HG03571 (cell line): ENCODE results near the gene OGFOD3.
"Not testable (repeated sequence)": the region's sequence is repeated elsewhere in the genome, so short reads cannot be mapped to it uniquely, and the experiment has no call there.

Experiments used
- ATAC-seq: cut with Tn5 transposase; IDR thresholded peaks from one replicate; pipeline ENCODE4 v1.9.1; 2021; ENCODE audit not compliant: unreplicated experiment

The OGFOD3 gene

DNA sequence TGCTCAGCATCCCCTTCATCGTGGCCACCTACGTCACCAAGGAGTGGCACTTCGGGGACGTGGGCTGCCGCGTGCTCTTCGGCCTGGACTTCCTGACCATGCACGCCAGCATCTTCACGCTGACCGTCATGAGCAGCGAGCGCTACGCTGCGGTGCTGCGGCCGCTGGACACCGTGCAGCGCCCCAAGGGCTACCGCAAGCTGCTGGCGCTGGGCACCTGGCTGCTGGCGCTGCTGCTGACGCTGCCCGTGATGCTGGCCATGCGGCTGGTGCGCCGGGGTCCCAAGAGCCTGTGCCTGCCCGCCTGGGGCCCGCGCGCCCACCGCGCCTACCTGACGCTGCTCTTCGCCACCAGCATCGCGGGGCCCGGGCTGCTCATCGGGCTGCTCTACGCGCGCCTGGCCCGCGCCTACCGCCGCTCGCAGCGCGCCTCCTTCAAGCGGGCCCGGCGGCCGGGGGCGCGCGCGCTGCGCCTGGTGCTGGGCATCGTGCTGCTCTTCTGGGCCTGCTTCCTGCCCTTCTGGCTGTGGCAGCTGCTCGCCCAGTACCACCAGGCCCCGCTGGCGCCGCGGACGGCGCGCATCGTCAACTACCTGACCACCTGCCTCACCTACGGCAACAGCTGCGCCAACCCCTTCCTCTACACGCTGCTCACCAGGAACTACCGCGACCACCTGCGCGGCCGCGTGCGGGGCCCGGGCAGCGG is 43.6 kb downstream of the OGFOD3 start:
- no peak for ATAC-seq

DNA sequence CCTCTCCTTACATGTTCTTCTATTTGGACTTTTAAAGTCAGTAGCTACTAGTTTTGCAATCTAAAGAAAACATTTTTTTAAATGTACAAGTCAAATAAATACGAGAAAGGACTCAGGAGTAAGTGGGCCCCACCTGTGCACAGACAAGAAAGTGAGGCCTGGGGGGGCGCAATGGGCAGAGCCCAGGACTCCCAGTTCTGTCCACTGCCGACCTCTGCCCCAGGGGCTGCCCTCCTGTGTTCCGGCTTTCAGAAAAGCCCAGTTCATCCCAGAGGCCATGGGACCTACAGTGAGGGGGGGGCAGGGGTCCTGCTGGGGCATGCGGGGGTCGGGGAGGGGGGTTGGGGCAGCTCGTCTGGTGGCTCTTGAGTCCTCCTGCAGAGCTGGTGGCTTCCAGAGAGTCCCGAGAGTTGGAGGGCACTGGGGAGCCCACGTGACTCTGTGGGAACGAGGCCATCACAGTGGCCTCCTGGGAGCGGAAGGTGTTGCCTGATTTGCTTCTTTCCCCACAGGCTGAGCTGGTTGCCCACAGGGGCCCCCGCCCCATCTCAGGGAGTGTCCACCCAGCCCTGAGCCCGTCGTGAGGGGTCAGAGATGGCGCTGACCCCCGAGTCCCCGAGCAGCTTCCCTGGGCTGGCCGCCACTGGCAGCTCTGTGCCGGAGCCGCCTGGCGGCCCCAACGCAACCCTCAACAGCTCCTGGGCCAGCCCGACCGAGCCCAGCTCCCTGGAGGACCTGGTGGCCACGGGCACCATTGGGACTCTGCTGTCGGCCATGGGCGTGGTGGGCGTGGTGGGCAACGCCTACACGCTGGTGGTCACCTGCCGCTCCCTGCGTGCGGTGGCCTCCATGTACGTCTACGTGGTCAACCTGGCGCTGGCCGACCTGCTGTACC is 44.4 kb downstream of the OGFOD3 start:
- no peak for ATAC-seq

DNA sequence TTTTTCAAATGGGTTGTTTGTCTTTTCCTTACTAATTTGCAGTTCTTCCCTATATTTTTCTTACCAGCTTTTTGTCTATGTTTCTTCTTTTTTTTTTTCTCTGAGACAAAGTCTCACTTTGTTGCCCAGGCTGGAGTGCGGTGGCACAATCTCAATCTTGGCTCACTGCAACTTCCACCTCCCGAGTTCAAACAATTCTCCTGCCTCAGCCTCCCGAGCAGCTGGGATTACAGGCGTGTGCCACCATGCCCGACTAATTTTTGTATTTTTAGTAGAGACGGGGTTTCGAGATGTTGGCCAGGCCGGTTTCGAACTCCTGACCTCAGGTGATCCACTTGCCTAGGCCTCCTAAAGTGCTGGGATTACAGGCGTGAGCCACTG is 45.3 kb downstream of the OGFOD3 start:
- not testable (repeated sequence) for ATAC-seq

DNA sequence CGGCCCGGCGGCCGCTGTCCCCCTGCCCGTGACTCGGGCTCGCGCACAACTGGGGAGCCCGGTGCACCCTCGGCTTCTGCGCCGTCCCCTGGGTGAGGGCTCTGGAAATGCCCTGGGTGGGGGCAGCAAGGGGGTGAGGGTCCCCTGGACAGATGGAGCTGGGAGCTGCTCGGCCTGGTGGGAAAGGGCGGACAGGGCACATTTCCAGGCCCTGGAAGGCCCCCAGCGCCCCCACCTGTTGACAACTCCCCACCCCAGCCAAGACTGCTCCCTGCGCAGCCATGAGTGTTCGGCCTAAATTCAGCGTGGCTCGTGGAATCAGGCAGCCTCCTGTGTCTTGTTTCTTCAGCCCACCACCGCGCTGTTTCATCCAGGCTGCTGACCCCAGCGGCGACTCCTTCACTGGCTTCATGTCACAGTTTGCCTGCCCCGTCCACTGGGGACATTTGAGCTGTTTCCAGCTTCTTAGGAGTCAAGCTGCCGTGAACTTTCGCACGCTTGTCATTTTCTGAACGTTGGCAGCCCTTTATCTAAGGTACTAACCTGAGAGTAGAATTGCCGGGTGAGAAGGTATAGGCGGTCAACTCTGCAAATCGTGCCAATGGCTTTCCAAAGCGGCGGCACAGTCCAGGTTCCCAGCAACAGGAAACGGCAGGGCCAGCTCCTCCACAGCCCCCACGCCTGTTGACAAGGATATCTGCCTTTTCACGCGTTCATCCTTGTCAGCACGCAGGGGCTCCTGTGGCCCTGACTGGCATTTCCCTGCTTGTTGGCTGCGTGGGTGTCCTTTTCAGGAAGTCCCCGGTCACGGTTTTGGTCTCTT is 45.9 kb downstream of the OGFOD3 start:
- no peak for ATAC-seq

DNA sequence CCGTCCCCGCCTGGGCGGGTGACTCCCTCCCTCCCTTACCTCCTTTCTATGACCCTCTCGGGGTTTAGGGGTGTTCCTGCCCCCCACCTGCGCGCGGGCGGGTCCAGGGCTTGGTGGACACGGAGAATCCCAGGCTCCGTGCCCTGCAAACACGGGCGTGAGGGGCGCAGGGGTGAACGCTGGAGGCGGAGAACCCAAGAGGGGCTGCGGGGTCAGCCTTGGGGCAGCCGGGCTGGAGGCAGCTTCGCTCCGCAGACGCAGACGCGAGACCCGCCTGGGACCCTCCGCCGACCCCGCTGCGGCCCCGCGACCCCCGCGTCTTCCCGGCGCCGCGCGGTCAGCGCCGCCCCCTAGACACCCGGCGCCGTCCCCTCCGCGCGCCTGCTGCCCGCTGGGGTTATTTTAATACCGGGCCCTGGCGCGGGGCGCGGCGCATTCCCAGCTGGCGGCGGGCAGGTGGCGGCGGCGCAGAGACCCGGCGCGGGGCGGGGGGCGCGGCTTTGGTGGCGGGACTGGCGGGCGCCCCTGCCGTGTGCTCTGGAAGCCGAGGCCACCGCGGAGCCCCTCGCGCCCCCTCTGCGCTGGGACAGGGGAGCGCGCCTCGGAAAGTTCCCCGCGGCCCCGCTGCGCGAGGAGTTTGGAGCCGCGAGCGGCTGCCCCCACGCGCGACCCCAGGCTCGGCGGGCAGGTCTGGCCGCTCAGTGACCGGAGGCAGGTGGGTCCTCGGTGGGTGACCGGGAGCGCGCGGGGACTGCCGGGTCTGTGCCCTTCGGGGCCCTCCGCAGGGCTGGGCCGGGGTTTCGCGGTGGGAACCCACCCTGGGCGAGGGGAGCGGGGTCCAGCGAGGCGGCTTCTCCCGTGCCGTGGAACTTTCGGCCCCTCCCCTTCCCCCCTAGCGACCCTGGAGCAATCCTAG is 46.8 kb downstream of the OGFOD3 start, which contains the start of gene UTS2R:
TSS of gene UTS2R (plus strand) at position 433 of the 916 bp plus-strand sequence. CDS start 2,560 bp downstream, outside the sequence.
- ATAC-seq: no peak

DNA sequence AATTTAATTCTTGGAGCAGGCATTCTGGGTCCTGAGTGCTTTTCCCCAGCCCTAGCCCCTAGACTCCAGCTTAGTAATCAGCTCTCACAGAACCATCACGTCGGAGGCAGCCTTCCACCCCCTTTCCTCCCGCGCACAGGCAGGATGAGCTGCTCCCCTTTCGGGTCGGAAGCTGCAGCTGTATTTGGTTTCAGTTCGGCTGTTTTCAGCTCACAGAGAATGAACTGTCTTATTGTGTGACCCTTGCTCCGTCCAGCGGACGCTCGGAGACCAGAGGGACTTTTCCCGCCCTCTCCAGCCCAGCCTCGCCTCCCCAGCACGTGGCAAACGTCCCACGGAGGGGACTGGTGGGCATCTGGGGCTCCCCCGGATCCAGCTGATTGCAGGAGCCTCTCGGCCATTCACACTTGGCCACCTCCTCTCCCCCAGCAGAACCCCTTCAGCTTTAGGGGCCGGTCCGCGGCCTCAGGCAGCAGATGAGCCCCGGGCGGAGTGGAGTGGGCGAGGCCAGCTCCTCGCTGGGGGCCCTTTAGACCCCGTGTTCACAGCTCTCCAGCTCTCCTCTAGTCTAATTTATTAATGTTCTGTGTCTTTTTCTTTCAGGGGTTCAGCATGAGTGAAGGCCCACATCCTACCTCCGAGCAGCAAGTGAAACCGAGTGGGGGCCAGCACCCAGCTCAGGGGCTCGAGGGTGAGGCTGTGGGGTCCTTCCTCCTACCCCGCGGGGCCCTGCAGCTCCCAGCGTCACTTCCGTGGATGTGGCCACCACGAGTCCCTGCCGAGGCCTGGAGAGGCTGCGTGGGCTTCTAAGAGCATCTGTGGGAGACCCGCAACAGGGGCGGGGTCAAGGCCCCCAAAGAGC is 47.7 kb downstream of the OGFOD3 start:
- no peak for ATAC-seq

DNA sequence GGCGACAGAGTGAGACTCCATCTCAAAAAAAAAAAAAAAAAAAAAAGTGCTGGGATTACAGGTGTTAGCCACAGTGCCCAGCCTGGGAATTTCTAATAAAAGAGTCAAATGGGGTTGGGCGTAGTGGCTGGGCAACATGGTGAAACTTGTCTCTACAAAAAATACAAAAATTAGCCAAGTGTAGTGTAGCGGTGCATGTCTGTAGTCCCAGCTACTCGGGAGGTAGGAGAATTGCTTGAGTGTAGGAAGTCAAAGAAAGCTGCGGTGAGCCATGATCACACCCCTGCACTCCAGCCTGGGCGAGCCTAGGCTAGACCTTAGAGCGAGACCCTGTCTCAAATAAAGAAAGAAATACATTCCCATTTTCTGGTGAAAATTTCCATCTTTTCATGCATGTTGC is 49.2 kb downstream of the OGFOD3 start:
- no peak for ATAC-seq

DNA sequence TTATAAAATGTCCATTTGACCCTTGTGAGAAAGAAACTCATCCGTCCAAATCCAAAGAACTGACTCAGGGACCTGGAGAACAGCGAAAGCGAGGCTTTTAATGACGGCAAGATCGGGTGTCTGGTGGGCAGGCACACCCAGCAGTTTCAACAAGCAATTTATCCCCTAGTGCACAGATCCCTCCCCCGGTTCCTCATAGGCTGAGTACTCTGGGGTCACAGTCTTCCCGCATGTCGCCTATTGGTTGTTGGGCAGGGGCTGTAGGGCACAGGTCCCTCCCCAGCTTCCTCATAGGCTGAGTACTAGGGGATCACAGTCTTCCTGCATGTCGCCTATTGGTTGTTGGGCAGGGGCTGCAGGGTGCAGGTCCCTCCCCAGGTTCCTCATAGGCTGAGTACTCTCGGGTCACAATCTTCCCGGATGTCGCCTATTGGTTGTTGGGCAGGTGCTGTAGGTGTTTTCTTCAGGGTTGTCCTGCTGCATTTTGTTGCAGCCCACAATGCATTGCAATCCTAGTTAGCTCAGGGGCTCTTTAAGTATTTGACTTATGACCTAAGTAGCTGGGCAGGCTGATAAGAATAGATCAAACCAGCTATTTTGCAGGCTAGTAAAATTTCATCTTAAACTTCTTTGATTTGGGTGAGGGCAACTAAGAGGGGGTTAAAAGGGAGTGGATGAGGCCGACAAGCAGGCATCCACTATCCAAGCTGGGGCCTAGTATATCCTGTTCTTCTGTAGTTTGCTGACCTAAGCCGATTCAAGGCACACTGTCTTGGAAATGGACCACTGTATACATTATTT is 50.5 kb downstream of the OGFOD3 start:
- ATAC-seq: no peak

DNA sequence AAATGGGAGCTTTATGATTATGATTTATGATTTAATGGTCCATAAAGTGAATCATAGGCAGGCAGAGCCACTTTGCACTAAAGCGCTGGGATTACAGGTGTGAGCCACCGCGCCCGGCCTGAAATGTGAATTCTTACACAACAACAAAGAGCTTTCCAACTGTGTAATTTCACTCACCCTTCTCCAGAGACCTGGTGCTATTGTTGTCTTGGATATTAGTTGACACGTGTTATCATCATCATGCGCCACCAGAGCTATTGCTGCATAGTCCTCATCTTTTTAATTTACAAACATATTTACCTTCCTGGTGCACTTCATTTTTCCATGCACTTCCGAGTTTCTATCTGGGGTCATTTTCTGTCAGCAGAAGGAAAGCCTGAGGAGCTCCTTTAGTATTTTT is 51.6 kb downstream of the OGFOD3 start:
- no peak for ATAC-seq

DNA sequence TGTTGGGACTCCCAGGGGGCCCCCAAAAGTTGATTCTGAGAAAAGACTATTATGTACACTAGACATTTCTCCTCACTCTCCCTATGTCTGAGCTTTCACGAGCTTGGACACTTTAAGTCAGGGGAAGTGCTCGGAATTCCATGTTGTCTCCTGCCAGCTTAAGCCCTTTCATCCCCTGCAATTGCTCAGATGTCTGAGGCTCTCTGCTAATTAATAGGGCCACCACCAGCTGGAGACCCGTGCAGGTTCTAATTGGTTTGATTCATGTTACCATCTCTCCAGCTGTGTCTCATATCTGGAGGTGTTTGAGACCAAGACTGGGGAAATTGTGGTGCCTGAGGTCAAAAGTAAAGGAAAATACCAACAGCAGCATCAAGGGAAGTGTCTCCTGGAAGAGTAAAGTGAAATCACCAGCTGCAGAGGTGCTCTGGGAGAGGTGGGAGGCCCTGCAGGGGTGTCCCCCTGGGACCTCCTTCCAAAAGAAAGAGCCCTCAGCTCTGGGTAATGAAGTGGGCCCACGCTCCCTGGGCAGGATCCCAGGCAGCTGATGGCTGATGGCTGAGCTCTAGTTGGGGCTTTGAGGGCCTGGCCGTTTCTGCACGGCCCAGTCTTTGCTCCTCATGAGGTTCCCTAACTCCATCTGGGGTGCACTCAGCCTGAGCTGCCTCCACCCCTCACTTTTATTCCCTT is 52.6 kb downstream of the OGFOD3 start:
- ATAC-seq: no peak

DNA sequence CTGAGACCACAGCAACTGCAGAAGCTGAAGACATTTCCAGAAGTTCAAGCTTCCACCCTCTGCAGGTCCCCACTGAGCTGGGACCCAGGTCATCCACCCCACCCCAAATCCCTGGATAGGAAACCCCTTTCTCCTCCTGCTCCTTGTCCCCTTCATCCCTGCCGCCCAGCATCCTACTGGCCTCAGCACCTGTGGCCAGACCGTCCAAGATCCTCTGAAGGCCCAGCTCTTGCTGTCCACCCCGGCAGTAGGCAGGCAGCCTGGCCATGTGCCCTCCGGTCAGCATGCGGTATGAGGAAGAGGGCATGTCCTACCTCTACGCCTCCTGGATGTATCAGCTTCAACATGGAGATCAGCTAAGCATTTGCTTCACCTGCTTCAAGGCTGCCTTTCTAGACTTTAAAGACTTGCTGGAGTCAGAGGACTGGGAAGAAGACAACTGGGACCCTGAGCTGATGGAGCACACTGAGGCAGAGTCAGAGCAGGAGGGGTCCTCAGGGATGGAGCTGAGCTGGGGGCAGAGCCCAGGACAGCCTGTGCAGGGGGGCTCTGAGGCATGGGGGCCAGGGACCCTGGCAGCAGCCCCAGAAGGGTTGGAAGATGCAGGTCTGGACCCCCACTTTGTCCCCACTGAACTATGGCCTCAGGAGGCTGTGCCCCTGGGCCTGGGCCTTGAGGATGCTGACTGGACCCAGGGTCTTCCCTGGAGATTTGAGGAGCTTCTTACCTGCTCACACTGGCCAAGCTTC is 56.3 kb downstream of the OGFOD3 start:
- no peak for ATAC-seq

DNA sequence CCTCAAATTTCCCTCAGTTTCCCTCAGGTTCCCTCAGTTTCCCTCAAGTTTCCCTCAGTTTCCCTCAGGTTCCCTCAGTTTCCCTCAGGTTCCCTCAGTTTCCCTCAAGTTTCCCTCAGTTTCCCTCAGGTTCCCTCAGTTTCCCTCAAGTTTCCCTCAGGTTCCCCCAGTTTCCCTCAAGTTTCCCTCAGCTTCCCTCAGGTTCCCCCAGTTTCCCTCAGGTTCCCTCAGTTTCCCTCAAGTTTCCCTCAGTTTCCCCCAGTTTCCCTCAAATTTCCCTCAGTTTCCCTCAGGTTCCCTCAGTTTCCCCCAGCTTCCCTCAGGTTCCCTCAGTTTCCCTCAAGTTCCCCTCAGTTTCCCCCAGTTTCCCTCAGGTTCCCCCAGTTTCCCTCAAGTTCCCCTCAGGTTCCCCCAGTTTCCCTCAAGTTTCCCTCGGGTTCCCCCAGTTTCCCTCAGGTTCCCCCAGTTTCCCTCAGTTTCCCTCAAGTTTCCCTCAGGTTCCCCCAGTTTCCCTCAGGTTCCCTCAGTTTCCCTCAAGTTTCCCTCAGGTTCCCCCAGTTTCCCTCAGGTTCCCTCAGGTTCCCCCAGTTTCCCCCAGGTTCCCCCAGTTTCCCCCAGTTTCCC is 58.8 kb downstream of the OGFOD3 start:
- ATAC-seq: not testable (repeated sequence)

DNA sequence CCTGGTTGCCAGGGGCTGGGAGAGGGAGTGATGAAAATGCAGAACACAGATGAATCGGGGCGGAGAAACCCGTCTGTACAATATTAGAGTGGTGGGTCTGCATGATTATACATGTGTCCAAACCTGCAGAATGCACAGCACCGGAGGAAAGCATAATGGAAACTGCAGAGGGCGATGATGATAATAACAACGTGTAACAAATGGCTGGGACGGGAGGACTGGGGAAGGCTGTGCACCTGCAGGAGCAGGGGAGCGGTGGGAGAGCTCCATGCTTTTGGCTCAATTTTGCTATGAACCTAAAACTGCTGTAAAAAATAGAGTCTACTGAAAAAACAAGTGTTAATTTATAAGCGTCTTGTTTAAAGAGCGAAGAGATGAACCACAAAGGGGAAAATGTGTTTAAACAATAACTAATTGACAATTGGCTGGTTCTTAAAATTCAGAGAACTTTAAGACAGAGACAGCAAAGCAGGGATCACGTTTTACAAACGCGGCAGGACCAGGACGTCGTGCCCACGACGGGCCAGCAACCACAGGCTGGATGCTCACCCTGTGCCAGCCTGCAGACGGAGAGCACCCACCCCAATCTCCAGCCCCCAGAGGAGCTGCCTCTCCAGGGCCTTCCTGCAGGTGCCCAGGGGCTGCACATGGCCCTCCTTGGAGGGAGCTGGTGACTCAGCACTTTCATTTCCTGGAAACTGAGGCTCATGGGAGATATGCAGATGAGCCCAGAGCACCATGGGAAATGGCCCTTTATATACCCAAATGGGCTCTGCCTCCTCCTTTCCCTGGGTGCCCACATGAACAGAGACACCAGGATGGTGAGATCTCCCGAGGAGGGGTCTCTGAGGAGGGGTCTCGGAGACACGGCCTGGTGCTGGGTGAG is 59.7 kb downstream of the OGFOD3 start, which contains the start of gene TEX19:
TSS of gene TEX19 (plus strand) at position 783 of the 886 bp plus-strand sequence. CDS start 2,904 bp downstream, outside the sequence.
- ATAC-seq: no peak

DNA sequence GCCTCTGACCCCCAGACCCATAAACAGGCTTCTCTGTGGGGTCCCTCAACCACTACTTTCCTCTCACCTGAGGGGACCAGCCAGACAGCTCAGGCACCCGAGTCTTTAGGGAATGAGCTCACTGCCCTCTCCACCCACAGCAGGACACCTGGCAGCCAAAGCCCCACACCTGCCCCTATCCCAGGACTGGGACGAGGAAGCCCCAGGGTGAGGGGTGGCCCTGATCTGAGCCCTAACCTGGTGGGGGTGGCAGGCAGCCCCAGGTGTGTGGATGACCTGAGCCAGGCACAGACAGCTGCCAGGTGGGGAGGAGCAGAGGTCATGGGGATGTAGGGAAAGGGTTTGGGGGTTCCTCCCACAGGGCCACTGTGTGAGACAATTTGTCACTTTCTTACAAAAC is 61.0 kb downstream of the OGFOD3 start:
- ATAC-seq: no peak

DNA sequence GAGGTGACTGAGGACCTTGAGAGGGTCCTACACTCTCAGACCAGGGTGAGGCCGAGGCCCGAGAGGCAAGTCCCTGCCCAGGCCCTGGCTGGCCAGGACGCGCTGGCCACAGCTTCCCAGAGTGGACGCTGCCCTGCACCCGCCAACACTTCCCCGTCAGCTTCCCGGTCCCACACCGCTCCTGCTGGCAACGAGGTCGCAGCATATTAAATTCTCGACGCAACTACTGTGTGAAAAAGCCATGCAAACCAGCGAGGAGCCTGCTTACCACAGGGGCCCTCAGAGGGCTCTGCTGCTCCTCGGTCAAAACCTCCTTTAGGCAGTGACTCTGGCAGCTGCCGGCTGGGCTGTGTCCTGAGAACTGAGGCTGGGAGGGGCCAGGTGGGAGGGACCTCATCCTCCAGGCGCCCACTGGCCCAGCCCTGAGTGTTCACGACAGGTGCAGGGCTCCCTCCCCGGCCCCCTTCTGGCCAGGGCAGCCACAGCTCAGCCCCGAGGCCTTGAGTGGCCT is 61.5 kb downstream of the OGFOD3 start:
- ATAC-seq: no peak
